ENCODE data around the gene HOXD1.

DNA sequence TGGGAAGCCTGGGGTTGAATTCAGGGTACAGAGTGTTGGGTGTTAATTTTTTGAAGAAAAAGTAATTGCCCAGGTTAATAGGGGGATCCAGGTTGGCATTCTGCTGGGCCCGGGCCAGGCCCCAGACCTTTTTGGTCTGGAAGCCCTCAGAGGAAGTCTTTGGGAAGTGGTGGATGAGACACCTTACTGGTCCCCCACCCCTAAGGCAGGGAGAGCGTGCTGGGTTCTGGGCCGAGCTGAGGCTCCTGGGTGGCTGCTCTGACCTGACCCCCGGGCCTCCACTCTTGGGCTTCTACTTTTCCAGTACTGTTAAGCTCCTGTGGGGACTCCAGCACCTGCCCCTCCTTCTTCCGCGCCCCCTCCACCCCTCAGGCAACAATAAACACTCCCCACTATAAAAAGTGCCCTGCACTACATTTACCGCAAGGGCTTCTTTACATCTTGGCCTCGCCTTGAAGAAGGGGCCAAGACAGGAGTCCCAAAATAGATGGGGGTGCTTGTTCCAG lies 32.1 kb upstream of the HOXD1 start:
- TF ChIP-seq, protein P1, sequence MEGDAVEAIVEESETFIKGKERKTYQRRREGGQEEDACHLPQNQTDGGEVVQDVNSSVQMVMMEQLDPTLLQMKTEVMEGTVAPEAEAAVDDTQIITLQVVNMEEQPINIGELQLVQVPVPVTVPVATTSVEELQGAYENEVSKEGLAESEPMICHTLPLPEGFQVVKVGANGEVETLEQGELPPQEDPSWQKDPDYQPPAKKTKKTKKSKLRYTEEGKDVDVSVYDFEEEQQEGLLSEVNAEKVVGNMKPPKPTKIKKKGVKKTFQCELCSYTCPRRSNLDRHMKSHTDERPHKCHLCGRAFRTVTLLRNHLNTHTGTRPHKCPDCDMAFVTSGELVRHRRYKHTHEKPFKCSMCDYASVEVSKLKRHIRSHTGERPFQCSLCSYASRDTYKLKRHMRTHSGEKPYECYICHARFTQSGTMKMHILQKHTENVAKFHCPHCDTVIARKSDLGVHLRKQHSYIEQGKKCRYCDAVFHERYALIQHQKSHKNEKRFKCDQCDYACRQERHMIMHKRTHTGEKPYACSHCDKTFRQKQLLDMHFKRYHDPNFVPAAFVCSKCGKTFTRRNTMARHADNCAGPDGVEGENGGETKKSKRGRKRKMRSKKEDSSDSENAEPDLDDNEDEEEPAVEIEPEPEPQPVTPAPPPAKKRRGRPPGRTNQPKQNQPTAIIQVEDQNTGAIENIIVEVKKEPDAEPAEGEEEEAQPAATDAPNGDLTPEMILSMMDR (IDR thresholded peaks at IDR 0.05; ENCODE audit: borderline replicate concordance, extremely low read depth, low read length, poor library complexity, severe bottlenecking): no peak
- TF ChIP-seq EZH2 (IDR thresholded peaks at IDR 0.05; ENCODE audit: borderline replicate concordance, low read depth, low read length, severe bottlenecking): no peak

Data from DND-41 (cell line).